RKO (cell line): ENCODE measurements around the gene ADRA2C.

Source experiments
- DNase-seq: peaks from one replicate; pipeline ENCODE4 v3.0.0-alpha.2; 2016; ENCODE audit warnings: low spot score

Gene ADRA2C

GRCh38 chr4:3760841-3761240, 5.3 kb upstream of the ADRA2C start:
- DNase-seq = no peak

DNA sequence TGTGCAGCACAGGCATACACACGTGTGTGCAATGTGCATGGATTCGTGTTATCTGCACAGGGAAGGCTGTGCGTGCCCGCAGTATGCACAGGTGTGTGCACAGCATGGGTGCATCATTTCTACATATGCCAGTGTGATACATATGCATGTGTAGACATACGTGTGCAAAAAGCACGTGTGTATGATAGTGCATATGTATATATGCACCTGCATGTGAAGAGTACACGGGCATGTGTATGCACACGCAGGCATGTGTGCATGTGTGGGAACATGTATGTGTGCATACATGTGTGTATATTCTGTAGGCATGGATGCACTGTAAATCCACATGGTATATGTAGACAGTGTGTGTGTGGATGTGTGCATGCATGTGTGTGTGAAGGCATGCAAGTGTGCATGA, 3.9 kb upstream of the ADRA2C start:
- DNase-seq = no peak

- DNase-seq = no peak
These were observed 3.2 kb upstream of the ADRA2C start for GRCh38 chr4:3762753-3763549.

DNA sequence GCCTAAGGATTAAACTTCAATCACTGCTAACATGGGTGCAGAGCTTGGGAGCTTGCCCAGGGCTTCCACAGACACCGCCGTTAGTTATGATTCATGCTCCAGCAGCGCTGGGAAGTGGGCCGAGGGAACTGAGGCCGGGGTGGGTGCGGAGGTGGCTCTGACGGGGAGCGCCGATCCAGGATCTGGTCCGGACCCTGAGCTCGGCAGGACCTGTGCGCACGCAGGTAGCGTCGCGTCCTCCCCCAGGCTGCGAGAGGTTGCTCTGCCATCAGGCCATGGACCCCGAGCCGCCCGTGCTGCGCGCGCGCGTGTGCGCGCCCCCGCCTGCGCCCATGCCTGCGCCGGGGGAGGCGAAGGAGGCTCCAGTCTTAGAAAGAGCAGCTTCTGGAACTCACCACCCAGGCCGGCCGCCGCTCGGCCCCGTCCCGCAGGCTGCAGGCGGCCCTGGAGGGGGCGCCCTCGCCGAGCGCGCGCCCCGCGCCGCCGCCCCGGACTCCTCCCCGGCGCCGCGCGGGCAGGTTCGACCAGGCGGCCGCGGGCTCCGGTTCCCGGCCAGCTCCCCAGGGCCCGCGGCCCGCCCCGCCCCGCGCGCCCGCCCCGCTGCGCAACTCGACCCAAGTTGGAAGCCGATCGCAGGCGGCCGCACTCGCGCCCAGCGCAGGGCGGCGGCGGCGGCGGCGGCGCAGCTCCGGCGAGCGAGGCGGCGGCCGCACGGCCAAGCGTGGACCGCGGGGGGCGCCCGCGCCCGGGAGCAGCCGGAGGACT, 732 bp upstream of the ADRA2C start:
- DNase-seq = peak; percentile 58

GRCh38 chr4:3766785-3767569, 792 bp downstream of the ADRA2C start:
- no peak for DNase-seq

GRCh38 chr4:3767570-3768288, 1.5 kb downstream of the ADRA2C start:
- no peak for DNase-seq

- no peak for DNase-seq
These were observed 2.9 kb downstream of the ADRA2C start for GRCh38 chr4:3768842-3769641.

DNA sequence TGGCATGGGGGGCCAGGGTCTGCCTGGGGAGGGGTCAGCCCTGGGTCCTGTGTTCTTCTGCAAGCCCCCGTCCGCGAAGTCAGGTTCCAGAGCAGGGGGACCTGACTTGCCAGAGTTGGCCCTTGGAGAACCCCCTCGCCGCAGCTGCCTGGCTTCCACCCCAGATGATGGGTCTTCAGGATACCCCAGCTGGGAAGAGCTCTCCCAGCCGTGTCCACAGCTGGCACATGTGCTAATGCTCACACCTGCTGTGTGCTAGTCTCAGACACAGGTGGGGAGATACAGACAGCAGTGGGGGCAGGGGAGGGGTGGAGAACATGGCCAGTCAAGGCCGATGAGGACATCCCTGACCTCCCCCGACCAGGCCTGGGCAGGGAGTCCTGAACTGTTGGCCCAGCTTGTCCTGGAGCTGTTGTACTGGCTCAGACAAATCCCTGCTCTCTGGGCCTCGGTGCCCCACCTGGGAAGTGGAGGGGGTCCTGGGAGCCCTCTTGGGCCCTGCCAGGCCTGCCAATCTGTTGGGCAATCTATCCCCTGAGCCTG, 3.5 kb downstream of the ADRA2C start:
- no peak for DNase-seq

- no peak for DNase-seq
These were observed 4.4 kb downstream of the ADRA2C start for GRCh38 chr4:3770323-3771163.

GRCh38 chr4:3771164-3771809, 5.1 kb downstream of the ADRA2C start:
- DNase-seq = no peak

DNA sequence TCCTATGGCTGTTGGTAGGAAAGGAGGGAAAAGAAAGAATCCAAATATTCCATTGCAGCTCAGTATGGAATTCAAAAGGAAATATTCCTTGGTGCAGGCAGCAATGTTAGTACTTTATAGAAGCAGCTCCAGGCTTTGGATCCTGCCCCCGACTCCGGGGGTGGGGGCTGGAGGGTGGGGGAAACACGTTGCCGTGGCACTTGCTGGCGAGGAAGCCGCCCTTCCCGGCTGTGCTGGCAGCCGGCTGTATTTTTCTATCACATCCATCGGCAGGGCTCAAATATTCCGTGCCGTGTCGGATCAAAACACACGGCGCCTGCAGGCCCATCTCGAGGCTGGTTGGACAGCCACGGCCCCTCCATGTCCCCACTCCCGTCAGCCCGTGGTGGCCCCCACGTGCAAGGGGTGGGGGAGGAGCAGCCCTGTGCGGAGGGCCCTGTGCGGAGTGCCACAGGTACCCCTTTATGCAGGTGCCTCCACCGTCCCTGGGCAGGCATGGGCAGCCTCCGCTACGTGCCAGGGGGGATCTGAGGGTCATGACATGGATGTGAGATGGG, 5.8 kb downstream of the ADRA2C start:
- DNase-seq = no peak

GRCh38 chr4:3772632-3773031, 6.4 kb downstream of the ADRA2C start:
- no peak for DNase-seq

GRCh38 chr4:3773552-3774001, 7.4 kb downstream of the ADRA2C start:
- no peak for DNase-seq

DNA sequence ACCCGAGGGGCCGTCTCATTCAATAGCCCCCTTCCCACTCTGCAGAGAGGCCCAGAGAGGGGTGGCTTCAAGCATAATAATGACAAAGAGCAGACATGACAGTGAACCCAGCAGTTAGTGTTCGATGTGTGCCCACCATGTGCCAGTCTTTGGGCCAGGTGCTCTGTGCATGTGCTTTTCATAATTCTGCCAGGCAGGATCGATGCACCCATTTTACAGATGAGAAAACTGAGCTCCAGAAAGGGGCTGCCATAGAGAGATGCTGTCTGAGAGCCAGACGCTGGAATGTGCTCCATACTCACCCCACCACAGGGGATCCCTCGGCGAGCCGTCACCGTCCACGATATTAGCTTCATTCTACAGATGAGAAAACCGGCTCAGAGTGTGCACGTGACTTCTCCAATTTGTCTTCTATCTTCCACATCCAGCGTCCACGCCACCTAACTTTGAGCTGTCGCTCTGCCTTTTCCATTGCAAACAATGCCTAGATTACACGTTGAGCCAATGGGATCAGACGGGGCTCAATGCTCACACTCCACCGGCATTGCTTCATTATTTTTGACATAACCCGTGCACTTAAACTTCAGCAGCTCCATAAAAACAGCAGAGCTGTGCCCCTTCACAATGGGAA, 8.2 kb downstream of the ADRA2C start:
- DNase-seq = no peak

GRCh38 chr4:3775005-3775404, 8.8 kb downstream of the ADRA2C start:
- no peak for DNase-seq

DNA sequence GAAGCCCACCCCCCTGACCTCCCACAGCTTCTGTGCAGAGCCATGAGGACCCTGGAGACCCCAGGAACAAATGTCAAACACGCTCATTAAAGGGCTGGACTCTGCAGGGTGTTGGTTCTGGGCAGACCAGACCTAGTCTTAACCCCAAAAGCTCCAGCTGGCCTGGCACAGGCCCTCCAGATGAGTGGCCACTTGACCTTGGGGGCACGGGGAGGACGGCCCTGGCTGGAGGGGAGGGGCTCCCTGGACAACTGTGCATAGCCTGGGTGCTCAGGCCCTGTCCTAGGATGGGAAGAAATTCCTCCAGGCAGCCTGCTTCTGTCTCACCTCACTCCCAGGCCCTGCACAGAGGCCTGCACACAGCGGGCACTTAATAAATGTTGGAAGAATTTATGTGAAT, 9.4 kb downstream of the ADRA2C start:
- DNase-seq = no peak

GRCh38 chr4:3776166-3777032, 10.2 kb downstream of the ADRA2C start:
- no peak for DNase-seq

DNA sequence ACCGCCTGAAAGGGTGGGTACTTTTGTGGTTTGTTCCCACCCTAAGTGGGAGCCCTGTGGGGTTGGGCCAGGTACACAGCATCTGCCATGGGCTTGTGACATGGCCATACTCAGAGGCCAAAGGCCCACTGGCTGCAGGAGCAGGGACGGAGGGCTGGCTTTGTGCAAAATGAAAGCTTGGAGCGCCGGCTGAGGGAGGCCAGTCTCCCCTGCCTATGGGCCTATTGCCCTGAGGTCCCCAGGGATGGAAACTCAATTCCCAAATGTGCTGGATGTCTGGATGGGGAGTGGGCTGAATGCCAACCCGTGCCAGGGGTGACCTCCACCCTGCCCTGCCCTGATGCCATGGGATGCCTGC, 10.8 kb downstream of the ADRA2C start:
- no peak for DNase-seq
